ENCODE results near the gene R3HDM2.

The R3HDM2 gene

GRCh38 chr12:57467212-57467874, 36.5 kb upstream of the R3HDM2 start:
- DNase-seq (ENCODE audit: low read depth in 2 of 2), result no peak

DNA sequence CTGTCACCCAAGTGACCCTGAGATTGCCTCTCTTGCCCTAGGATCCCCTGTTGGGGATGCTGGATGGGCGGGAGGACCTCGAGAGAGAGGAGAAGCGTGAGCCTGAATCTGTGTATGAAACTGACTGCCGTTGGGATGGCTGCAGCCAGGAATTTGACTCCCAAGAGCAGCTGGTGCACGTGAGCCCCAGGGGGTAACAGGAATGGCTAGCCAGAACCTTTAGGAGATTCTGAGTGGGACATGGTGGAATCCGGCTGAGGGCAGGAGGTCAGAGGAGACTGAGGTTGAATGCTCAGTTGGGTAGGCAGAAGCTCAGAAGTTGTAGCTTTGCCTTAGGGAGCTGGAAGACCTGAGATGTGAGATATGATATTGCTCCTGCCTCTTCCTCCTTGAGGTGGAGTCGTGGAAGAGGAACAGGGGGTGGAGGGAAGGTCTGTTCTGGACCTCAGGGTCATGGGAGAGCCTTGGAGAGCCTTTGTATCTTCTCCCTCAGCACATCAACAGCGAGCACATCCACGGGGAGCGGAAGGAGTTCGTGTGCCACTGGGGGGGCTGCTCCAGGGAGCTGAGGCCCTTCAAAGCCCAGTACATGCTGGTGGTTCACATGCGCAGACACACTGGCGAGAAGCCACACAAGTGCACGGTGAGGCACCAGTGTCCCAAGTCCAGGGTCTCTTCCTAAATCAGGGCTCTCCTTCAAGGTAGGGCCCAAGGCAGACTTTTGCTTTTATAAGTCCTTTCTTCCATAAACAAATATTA, 35.1 kb upstream of the R3HDM2 start:
- no peak for DNase-seq (ENCODE audit: low read depth in 2 of 2)

- no peak for DNase-seq (ENCODE audit: low read depth in 2 of 2)
Measured at GRCh38 chr12:57465030-57465746, 34.3 kb upstream of the R3HDM2 start.

GRCh38 chr12:57464569-57464968, 33.7 kb upstream of the R3HDM2 start:
- no peak for DNase-seq (ENCODE audit: low read depth in 2 of 2)

GRCh38 chr12:57462912-57463253, 32.0 kb upstream of the R3HDM2 start:
- DNase-seq (ENCODE audit: low read depth in 2 of 2), result no peak

GRCh38 chr12:57462251-57462911, 31.5 kb upstream of the R3HDM2 start:
- peak; percentile 71 to 78 for DNase-seq (ENCODE audit: low read depth in 2 of 2)

DNA sequence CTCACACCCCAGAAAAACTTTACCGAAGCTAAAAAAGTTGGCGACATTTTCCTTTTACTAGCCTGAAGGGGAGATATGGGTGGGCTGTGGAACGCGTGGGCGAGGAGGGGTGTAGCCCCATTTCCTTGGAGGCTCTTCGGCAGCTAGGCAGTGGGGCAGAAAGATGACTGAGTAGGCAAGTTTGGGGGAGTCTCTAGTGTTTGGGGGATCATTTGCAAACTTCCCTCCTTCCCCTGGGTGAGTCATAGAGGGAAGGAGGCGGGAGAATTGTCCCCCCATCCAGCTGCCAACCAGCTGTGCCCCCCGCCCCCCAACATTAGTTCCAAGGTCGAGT, 31.0 kb upstream of the R3HDM2 start:
- DNase-seq (ENCODE audit: low read depth in 2 of 2), result no peak

- DNase-seq (ENCODE audit: low read depth in 2 of 2), result no peak
Measured at GRCh38 chr12:57461276-57461916, 30.6 kb upstream of the R3HDM2 start.

DNA sequence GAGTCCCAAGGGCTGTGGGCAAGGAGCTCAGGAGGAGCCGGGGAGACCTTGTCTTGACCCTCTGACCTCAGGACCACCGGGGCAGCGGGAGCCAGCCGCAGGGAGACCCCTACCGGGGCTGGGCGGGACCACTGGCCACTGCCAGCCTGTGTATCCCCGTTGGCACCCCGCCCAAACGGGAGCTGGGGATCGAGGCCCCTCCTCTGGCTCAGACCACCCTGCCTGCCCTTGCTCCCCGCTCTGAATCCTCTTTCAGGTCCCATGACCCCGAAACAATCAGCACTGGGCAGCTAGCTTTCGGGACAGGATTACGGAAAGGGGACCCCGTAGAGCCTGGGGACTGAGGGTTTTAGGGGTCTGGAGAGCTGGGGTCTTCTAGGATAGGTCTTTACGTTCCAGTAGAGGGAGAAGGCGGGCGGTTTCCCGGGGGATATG, 30.0 kb upstream of the R3HDM2 start:
- DNase-seq (ENCODE audit: low read depth in 2 of 2), result no peak

GRCh38 chr12:57460468-57460784, 29.6 kb upstream of the R3HDM2 start:
- no peak for DNase-seq (ENCODE audit: low read depth in 2 of 2)

- no peak for DNase-seq (ENCODE audit: low read depth in 2 of 2)
Measured at GRCh38 chr12:57459750-57460467, 29.1 kb upstream of the R3HDM2 start, which contains the start of gene GLI1. TSS of gene GLI1 (plus strand) at chr12:57459785. CDS start at chr12:57463692, 3,907 bp downstream.

GRCh38 chr12:57459055-57459749, 28.4 kb upstream of the R3HDM2 start:
- peak; percentile 84 to 90 for DNase-seq (ENCODE audit: low read depth in 2 of 2)

DNA sequence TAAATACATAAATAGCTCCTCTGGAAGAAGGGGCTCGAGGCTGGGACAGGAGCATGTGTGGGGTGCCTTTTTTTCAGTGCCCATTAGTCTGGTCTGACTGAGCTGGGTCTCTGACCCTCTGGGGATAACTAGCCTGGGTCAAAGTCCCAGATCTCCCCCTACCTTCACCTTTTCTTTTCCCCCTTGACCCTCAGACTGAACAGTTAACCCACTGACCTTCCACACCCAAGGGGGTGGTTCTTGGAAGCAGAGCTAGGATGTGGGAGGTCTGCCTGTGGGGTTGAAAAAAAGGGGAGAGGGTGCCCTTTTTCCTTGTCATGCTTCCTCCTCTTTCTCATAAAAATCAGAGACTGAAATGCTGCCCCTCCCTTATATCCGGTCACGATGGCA, 27.8 kb upstream of the R3HDM2 start:
- DNase-seq (ENCODE audit: low read depth in 2 of 2), result no peak

DNA sequence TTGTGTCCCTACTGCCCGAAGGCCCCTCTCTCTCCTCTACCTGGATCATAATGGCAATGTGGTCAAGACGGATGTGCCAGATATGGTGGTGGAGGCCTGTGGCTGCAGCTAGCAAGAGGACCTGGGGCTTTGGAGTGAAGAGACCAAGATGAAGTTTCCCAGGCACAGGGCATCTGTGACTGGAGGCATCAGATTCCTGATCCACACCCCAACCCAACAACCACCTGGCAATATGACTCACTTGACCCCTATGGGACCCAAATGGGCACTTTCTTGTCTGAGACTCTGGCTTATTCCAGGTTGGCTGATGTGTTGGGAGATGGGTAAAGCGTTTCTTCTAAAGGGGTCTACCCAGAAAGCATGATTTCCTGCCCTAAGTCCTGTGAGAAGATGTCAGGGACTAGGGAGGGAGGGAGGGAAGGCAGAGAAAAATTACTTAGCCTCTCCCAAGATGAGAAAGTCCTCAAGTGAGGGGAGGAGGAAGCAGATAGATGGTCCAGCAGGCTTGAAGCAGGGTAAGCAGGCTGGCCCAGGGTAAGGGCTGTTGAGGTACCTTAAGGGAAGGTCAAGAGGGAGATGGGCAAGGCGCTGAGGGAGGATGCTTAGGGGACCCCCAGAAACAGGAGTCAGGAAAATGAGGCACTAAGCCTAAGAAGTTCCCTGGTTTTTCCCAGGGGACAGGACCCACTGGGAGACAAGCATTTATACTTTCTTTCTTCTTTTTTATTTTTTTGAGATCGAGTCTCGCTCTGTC, 26.1 kb upstream of the R3HDM2 start:
- no peak for DNase-seq (ENCODE audit: low read depth in 2 of 2)

DNA sequence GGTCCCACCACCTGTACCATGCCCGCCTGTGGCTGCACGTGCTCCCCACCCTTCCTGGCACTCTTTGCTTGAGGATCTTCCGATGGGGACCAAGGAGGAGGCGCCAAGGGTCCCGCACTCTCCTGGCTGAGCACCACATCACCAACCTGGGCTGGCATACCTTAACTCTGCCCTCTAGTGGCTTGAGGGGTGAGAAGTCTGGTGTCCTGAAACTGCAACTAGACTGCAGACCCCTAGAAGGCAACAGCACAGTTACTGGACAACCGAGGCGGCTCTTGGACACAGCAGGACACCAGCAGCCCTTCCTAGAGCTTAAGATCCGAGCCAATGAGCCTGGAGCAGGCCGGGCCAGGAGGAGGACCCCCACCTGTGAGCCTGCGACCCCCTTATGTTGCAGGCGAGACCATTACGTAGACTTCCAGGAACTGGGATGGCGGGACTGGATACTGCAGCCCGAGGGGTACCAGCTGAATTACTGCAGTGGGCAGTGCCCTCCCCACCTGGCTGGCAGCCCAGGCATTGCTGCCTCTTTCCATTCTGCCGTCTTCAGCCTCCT, 25.4 kb upstream of the R3HDM2 start:
- no peak for DNase-seq (ENCODE audit: low read depth in 2 of 2)

DNA sequence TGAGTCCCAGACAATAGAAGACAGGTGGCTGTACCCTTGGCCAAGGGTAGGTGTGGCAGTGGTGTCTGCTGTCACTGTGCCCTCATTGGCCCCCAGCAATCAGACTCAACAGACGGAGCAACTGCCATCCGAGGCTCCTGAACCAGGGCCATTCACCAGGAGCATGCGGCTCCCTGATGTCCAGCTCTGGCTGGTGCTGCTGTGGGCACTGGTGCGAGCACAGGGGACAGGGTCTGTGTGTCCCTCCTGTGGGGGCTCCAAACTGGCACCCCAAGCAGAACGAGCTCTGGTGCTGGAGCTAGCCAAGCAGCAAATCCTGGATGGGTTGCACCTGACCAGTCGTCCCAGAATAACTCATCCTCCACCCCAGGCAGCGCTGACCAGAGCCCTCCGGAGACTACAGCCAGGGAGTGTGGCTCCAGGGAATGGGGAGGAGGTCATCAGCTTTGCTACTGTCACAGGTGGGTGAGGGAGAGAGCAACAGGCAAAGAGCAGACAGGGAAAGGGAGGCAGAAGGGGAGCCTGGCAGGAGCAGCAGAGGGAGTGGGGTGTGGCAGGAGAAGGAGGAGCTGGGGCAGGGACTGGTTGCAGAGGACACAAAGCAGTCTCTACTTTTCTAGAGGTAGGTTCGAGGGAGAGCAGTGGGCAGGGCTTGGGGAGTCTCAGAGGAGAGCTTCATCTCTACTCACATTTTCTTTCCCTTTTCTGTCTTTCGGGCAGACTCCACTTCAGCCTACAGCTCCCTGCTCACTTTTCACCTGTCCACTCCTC, 24.7 kb upstream of the R3HDM2 start:
- no peak for DNase-seq (ENCODE audit: low read depth in 2 of 2)

DNA sequence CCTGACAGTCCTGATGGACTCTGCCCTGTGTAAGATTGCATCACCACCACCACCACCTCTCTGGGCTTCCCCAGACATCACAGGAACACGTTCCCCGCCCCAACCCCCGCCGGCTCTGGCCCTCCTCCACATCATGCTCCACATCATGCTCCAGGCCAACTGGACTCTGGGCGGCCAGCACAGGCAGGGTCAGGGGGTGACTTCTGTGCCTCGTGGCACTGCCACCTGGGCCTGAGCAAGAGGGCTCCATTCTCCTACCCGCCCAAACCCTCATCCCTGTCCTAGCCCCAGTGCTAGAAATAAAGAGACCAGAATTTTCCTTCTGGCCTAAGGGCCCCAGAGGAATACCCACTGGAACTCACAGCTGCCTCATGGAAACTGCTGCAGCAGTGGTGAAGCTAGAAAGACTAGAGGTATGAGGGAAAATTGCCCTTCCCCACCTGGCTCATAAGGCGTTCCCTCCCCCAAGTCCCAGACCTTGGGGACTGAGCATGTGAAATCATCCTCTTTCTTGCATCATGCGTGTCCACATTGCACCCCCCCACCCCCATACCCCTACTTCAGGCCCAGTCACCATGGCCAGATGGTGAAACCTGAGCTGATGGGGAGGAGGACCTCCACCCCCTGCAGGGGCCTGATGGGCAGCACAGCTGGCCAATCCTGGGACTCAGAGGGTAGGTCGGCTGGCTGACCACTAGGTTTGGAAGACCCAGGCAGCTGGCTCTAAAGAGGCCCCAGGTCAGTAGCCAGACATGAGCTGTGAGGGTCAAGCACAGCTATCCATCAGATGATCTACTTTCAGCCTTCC, 23.9 kb upstream of the R3HDM2 start, which contains the start of gene INHBE:
Gene INHBE, plus strand, starts transcription at position 742 of the 808 bp plus-strand sequence. CDS start 230 bp downstream, outside the sequence.
- DNase-seq (ENCODE audit: low read depth in 2 of 2), result no peak

DNA sequence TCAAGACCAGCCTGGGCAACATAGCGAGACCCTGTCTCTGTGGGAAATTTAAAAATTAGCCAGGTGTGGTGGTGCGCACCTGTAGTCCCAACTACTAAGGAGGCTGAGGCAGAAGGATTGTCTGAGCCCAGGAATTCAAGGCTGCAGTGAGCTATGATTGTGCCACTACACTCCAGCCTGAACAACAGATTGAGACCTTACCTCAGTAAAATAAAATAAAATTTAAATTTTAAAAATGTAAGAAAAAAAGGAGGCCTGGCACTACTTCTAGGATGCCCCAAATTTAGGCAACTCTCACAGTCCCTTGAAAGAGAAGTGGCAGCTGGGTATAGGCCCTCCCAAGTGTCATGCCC, 23.3 kb upstream of the R3HDM2 start:
- no peak for DNase-seq (ENCODE audit: low read depth in 2 of 2)

Measured in stimulated activated CD8-positive, alpha-beta memory T cell treated with anti-CD3 and anti-CD28 coated beads, Interleukin-7, amount 100 ng/mL, for 1 hour (primary cell).